Measurements from ENCODE around the gene TBC1D22A. TPM values are rescaled to one million over a fixed set of nuclear protein-coding genes. Genes with fewer than 3 reads are reported as not detected.

TBC1D22A gene
- total RNA-seq, 1 donor from 2014 or later, result 41.0 TPM

- no peak for DNase-seq
- H3K9me3 Mint-ChIP-seq, result no peaks in the 10 kb centered on the region
- no peak overlapping the region for H3K27ac Mint-ChIP-seq
- no peak overlapping the region for H3K4me3 Mint-ChIP-seq
- H3K4me1 Mint-ChIP-seq, result peaks cover 8% of the 10 kb centered on the region
- intact Hi-C loops (cut with micrococcal nuclease), result no loop called here
- no peaks in the 10 kb centered on the region for H3K27me3 Mint-ChIP-seq
- H3K36me3 Mint-ChIP-seq (ENCODE audit: low read depth), result no peaks in the 10 kb centered on the region
Measured at GRCh38 chr22:47053013-47053725, 290.7 kb downstream of the TBC1D22A start.

- intact Hi-C loops (cut with micrococcal nuclease), result no loop called here
- no peak for DNase-seq
- H3K4me1 Mint-ChIP-seq, result peaks cover 8% of the 10 kb centered on the region
- H3K27me3 Mint-ChIP-seq, result no peaks in the 10 kb centered on the region
- no peaks in the 10 kb centered on the region for H3K36me3 Mint-ChIP-seq (ENCODE audit: low read depth)
- no peak overlapping the region for H3K27ac Mint-ChIP-seq
- H3K4me3 Mint-ChIP-seq, result no peak overlapping the region
- no peaks in the 10 kb centered on the region for H3K9me3 Mint-ChIP-seq
Measured at GRCh38 chr22:47053726-47054141, 291.3 kb downstream of the TBC1D22A start.

- no peaks in the 10 kb centered on the region for H3K27me3 Mint-ChIP-seq
- no peaks in the 10 kb centered on the region for H3K36me3 Mint-ChIP-seq (ENCODE audit: low read depth)
- H3K9me3 Mint-ChIP-seq, result no peaks in the 10 kb centered on the region
- no peak overlapping the region for H3K27ac Mint-ChIP-seq
- DNase-seq, result no peak
- peaks cover 4% of the 10 kb centered on the region for H3K4me1 Mint-ChIP-seq
- H3K4me3 Mint-ChIP-seq, result no peak overlapping the region
- intact Hi-C loops (cut with micrococcal nuclease), result no loop called here
Measured at GRCh38 chr22:47054231-47055072, 292.0 kb downstream of the TBC1D22A start.

GRCh38 chr22:47055073-47055355 lies 292.6 kb downstream of the TBC1D22A start:
- Mint-ChIP-seq H3K9me3 (no peaks in the 10 kb centered on the region), H3K27ac (no peak overlapping the region), H3K36me3 (ENCODE audit: low read depth) (no peaks in the 10 kb centered on the region), H3K4me1 (peaks cover 2% of the 10 kb centered on the region), H3K27me3 (no peaks in the 10 kb centered on the region), H3K4me3 (no peak overlapping the region)
- DNase-seq, result no peak
- intact Hi-C loops (cut with micrococcal nuclease), result no loop called here

- DNase-seq, result no peak
- Mint-ChIP-seq H3K27ac (no peak overlapping the region), H3K4me1 (peaks cover 2% of the 10 kb centered on the region), H3K4me3 (no peak overlapping the region), H3K36me3 (ENCODE audit: low read depth) (no peaks in the 10 kb centered on the region), H3K9me3 (no peaks in the 10 kb centered on the region), H3K27me3 (no peaks in the 10 kb centered on the region)
- intact Hi-C loops (cut with micrococcal nuclease), result no loop called here
Measured at GRCh38 chr22:47055461-47055860, 293.0 kb downstream of the TBC1D22A start.

GRCh38 chr22:47055921-47056320 lies 293.5 kb downstream of the TBC1D22A start:
- DNase-seq, result no peak
- H3K27me3 Mint-ChIP-seq, result no peaks in the 10 kb centered on the region
- intact Hi-C loops (cut with micrococcal nuclease), result no loop called here
- no peaks in the 10 kb centered on the region for H3K36me3 Mint-ChIP-seq (ENCODE audit: low read depth)
- H3K4me1 Mint-ChIP-seq, result peaks cover 2% of the 10 kb centered on the region
- no peak overlapping the region for H3K27ac Mint-ChIP-seq
- no peaks in the 10 kb centered on the region for H3K9me3 Mint-ChIP-seq
- H3K4me3 Mint-ChIP-seq, result no peak overlapping the region

- Mint-ChIP-seq H3K9me3 (no peaks in the 10 kb centered on the region), H3K4me3 (no peak overlapping the region), H3K27me3 (no peaks in the 10 kb centered on the region), H3K4me1 (peaks cover 2% of the 10 kb centered on the region), H3K27ac (no peak overlapping the region), H3K36me3 (ENCODE audit: low read depth) (peaks cover 2% of the 10 kb centered on the region)
- intact Hi-C loops (cut with micrococcal nuclease), result no loop called here
- DNase-seq, result no peak
Measured at GRCh38 chr22:47056361-47056760, 293.9 kb downstream of the TBC1D22A start.

- Mint-ChIP-seq H3K36me3 (ENCODE audit: low read depth) (peaks cover 5% of the 10 kb centered on the region), H3K27ac (no peak overlapping the region)
Measured at GRCh38 chr22:47056776-47057470, 294.5 kb downstream of the TBC1D22A start.

GRCh38 chr22:47057916-47058585 lies 295.6 kb downstream of the TBC1D22A start:
- no peak for DNase-seq
- Mint-ChIP-seq H3K36me3 (ENCODE audit: low read depth) (peaks cover 5% of the 10 kb centered on the region), H3K9me3 (no peaks in the 10 kb centered on the region), H3K4me1 (peaks cover under 1% of the 10 kb centered on the region), H3K27ac (no peak overlapping the region), H3K4me3 (no peak overlapping the region), H3K27me3 (no peaks in the 10 kb centered on the region)
- intact Hi-C loops (cut with micrococcal nuclease), result no loop called here

More at GRCh38 chr22:47056776-47057470, 294.5 kb downstream of the TBC1D22A start:
- Mint-ChIP-seq H3K4me1 (peaks cover 2% of the 10 kb centered on the region), H3K9me3 (no peaks in the 10 kb centered on the region), H3K4me3 (no peak overlapping the region), H3K27me3 (no peaks in the 10 kb centered on the region)
- no peak for DNase-seq
- intact Hi-C loops (cut with micrococcal nuclease), result no loop called here

- intact Hi-C loops (cut with micrococcal nuclease), result no loop called here
- Mint-ChIP-seq H3K4me1 (no peaks in the 10 kb centered on the region), H3K36me3 (ENCODE audit: low read depth) (peaks cover 5% of the 10 kb centered on the region), H3K27ac (no peak overlapping the region), H3K27me3 (no peaks in the 10 kb centered on the region), H3K4me3 (no peak overlapping the region), H3K9me3 (no peaks in the 10 kb centered on the region)
- no peak for DNase-seq
Measured at GRCh38 chr22:47059076-47059475, 296.6 kb downstream of the TBC1D22A start.

GRCh38 chr22:47059701-47060161 lies 297.3 kb downstream of the TBC1D22A start:
- no peak overlapping the region for H3K27ac Mint-ChIP-seq
- H3K9me3 Mint-ChIP-seq, result no peaks in the 10 kb centered on the region
- H3K4me1 Mint-ChIP-seq, result no peaks in the 10 kb centered on the region
- no peak overlapping the region for H3K4me3 Mint-ChIP-seq
- H3K27me3 Mint-ChIP-seq, result no peaks in the 10 kb centered on the region
- H3K36me3 Mint-ChIP-seq (ENCODE audit: low read depth), result peaks cover 5% of the 10 kb centered on the region
- intact Hi-C loops (cut with micrococcal nuclease), result no loop called here
- no peak for DNase-seq

- Mint-ChIP-seq H3K9me3 (no peaks in the 10 kb centered on the region), H3K27me3 (no peaks in the 10 kb centered on the region), H3K4me1 (no peaks in the 10 kb centered on the region), H3K27ac (no peak overlapping the region), H3K4me3 (no peak overlapping the region), H3K36me3 (ENCODE audit: low read depth) (peaks cover 5% of the 10 kb centered on the region)
- intact Hi-C loops (cut with micrococcal nuclease), result no loop called here
- no peak for DNase-seq
Measured at GRCh38 chr22:47060718-47061117, 298.3 kb downstream of the TBC1D22A start.

- Mint-ChIP-seq H3K27ac (no peak overlapping the region), H3K4me3 (no peak overlapping the region), H3K4me1 (no peaks in the 10 kb centered on the region), H3K27me3 (no peaks in the 10 kb centered on the region), H3K36me3 (ENCODE audit: low read depth) (peaks cover 5% of the 10 kb centered on the region), H3K9me3 (no peaks in the 10 kb centered on the region)
- no peak for DNase-seq
- intact Hi-C loops (cut with micrococcal nuclease), result no loop called here
Measured at GRCh38 chr22:47061226-47061625, 298.8 kb downstream of the TBC1D22A start.

Data from activated CD4-positive, alpha-beta T cell treated with anti-CD3 and anti-CD28 coated beads, Interleukin-2, amount 10 ng/mL, durations not matched to agents 24 days and 14 days (primary cell).